OCI-LY7 (cell line): Measurements from ENCODE around the gene GPR153. TPM values are rescaled to one million over a fixed set of nuclear protein-coding genes. Genes with fewer than 3 reads are reported as not detected.

ENCODE experiments used
- BruUV-seq: library from RNA; stranded (reverse); fragments of 400-500 nt; replicated peaks from 2 replicates; lab custom pipeline; 2021; lab: Mats Ljungman, UMichigan
- CTCF ChIA-PET: fragments of 300-600 bp; sonication (Branson Sonifier 250); formaldehyde crosslinking; loops from one replicate; lab custom pipeline; 2022; ENCODE audit warnings: antibody characterized with exemption; ENCODE audit not compliant: unreplicated experiment; lab: Charles Lee
- POLR2A ChIA-PET: fragments of 300-600 bp; sonication (Branson Sonifier 250); formaldehyde crosslinking; loops from one replicate; lab custom pipeline; 2022; ENCODE audit warnings: antibody characterized with exemption; lab: Charles Lee
- DNase-seq: peaks from one replicate; pipeline ENCODE4 v3.0.0-alpha.2; 2015; ENCODE audit warnings: low spot score
- H2AFZ ChIP-seq: fragments of 200-600 bp; sonication (generic), shearing (Covaris generic); 2 replicates; pipeline ENCODE4 v1.6.1; 2014; ENCODE audit warnings: mild to moderate bottlenecking, antibody characterized with exemption, low read length, moderate library complexity
- H3K27ac ChIP-seq: fragments of 200-600 bp; sonication (generic); 2 replicates; pipeline ENCODE4 v1.5.1; 2014; ENCODE audit warnings: mixed run types, low read depth, mild to moderate bottlenecking, moderate library complexity, low read length, inconsistent platforms; ENCODE audit not compliant: poor library complexity, severe bottlenecking
- H3K36me3 ChIP-seq: fragments of 200-600 bp; sonication (generic); 2 replicates; pipeline ENCODE4 v1.6.1; 2014; ENCODE audit warnings: mild to moderate bottlenecking, antibody characterized with exemption, low read length, moderate library complexity, mixed read lengths; ENCODE audit not compliant: insufficient read depth
- H3K4me1 ChIP-seq: fragments of 200-600 bp; sonication (generic); 2 replicates; pipeline ENCODE4 v1.5.1; 2014; ENCODE audit warnings: mild to moderate bottlenecking, low read length; ENCODE audit not compliant: insufficient read depth, poor library complexity, severe bottlenecking
- H3K4me2 ChIP-seq: fragments of 200-600 bp; sonication (generic); 2 replicates; pipeline ENCODE4 v1.6.1; 2014; ENCODE audit warnings: mild to moderate bottlenecking, low read length
- H3K4me3 ChIP-seq: fragments of 200-600 bp; sonication (generic); 2 replicates; pipeline ENCODE4 v1.5.1; 2014; ENCODE audit warnings: mild to moderate bottlenecking, low read depth, low read length; ENCODE audit not compliant: poor library complexity, severe bottlenecking
- H3K79me2 ChIP-seq: fragments of 200-600 bp; sonication (generic); 2 replicates; pipeline ENCODE4 v1.6.1; 2016; ENCODE audit warnings: low read depth, mild to moderate bottlenecking, low read length, moderate library complexity, mixed read lengths; ENCODE audit not compliant: insufficient read depth
- H3K9me2 ChIP-seq: fragments of 200-600 bp; sonication (generic); 2 replicates; pipeline ENCODE4 v1.6.1; 2016; ENCODE audit warnings: mild to moderate bottlenecking, low read length, mixed read lengths; ENCODE audit not compliant: insufficient read depth
- H3K9me3 ChIP-seq: fragments of 200-600 bp; sonication (generic); 2 replicates; pipeline ENCODE4 v1.6.1; 2014; ENCODE audit warnings: mild to moderate bottlenecking, mixed run types, low read length, mixed read lengths
- H4K20me1 ChIP-seq: fragments of 200-600 bp; sonication (generic); 2 replicates; pipeline ENCODE4 v1.6.1; 2014; ENCODE audit warnings: mild to moderate bottlenecking, antibody characterized with exemption, low read length, moderate library complexity, mixed read lengths; ENCODE audit not compliant: insufficient read depth
- EZH2phosphoT487 ChIP-seq: fragments of 200-600 bp; sonication (generic); IDR thresholded peaks from 2 replicates; pipeline ENCODE4 v1.6.1; 2018; ENCODE audit warnings: low read depth, borderline replicate concordance, mild to moderate bottlenecking, mixed run types, antibody characterized with exemption, low read length, moderate library complexity, mixed read lengths
- intact Hi-C: fragments of 100-400 bp; cut with micrococcal nuclease; formaldehyde crosslinking; loops from one replicate; pipeline ENCODE4 v1.10.0; 2022; ENCODE audit not compliant: unreplicated experiment
- total RNA-seq, 2 experiments: library from RNA; depleted of rRNA in 1 of 2; stranded (reverse); fragments of >200 nt in 1 of 2; shearing (Covaris generic) in 1 of 2; gene quantifications; 2 replicates each; pipeline ENCODE4 v1.2.3, GENCODE V29; 2014 to 2022
- TF ChIP-seq, protein P1 (sequence below): fragments of 200-600 bp; sonication (generic); conservative IDR thresholded peaks from 2 replicates; pipeline ENCODE4 v1.5.1; 2014; ENCODE audit warnings: mild to moderate bottlenecking, antibody characterized with exemption, low read length, moderate library complexity, mixed read lengths

Gene GPR153
- total RNA-seq, 2 experiments from 2014 or later = not detected

DNA sequence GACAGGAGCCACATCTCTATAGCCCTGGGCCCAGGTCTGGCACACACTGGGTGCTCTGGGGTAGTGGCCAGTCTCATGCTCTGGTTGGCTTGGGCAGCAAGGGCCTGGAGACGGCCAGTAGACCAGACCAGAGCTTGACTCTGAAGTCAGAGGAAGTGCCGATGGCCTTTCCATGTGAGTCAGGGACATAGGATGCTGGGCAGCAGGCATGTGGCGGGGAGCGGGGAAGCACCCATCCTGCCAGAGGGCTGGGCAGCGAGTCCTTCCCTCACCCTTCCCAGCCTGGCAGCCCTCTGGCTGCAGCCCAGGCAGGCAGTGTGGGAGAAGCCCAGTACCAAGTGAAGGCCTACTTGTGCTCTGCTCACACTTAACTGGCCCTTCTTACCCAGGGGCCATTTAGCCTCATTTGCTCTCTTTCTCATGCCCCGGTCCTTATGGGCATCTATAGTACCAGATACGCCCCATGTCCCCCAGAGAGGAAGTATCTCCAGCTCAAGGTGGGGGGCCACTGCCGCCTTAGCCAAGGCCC lies 3.3 kb downstream of the GPR153 start:
- Histone ChIP-seq H3K9me3 (no peaks in the 10 kb centered on the region), H3K4me2 (no peak overlapping the region), H3K9me2 (no peaks in the 10 kb centered on the region), H4K20me1 (no peaks in the 10 kb centered on the region), H3K36me3 (no peaks in the 10 kb centered on the region), H3K4me3 (no peak overlapping the region), H3K27ac (no peak overlapping the region), H3K4me1 (peaks cover 4% of the 10 kb centered on the region), H3K79me2 (no peaks in the 10 kb centered on the region), H2AFZ (no peak overlapping the region)
- no peak for DNase-seq
- CTCF ChIA-PET = no interaction called here
- POLR2A ChIA-PET = no interaction called here
- intact Hi-C loops = no loop called here
- BruUV-seq = no TSS peak
- TF ChIP-seq EZH2phosphoT487 = no peak
- TF ChIP-seq, protein P1, sequence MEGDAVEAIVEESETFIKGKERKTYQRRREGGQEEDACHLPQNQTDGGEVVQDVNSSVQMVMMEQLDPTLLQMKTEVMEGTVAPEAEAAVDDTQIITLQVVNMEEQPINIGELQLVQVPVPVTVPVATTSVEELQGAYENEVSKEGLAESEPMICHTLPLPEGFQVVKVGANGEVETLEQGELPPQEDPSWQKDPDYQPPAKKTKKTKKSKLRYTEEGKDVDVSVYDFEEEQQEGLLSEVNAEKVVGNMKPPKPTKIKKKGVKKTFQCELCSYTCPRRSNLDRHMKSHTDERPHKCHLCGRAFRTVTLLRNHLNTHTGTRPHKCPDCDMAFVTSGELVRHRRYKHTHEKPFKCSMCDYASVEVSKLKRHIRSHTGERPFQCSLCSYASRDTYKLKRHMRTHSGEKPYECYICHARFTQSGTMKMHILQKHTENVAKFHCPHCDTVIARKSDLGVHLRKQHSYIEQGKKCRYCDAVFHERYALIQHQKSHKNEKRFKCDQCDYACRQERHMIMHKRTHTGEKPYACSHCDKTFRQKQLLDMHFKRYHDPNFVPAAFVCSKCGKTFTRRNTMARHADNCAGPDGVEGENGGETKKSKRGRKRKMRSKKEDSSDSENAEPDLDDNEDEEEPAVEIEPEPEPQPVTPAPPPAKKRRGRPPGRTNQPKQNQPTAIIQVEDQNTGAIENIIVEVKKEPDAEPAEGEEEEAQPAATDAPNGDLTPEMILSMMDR = no peak

DNA sequence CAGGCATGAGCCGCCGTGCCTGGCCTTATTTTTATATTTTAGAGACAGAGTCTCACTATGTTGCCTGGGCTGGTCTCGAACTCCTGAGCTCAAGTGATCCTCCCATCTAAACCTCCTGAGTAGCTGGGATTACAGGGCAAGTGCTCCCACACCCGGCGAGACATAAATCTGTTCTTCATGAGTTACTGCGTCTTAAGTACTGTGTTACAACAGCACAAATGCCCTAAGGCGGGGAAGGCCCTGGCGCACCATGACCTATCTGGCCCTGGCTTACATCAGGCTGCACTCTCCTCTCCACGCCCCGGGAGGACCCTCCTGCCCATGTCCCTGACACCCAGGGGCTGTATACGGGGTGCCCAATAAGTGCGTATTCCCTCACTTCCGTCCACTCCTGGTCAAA lies 4.3 kb downstream of the GPR153 start:
- no TSS peak for BruUV-seq
- CTCF ChIA-PET = interaction anchor here (0.7 kb wide), 1 partner anchor 9 kb away, joined by 3 read pairs; no protein-coding TSS in a partner anchor

DNA sequence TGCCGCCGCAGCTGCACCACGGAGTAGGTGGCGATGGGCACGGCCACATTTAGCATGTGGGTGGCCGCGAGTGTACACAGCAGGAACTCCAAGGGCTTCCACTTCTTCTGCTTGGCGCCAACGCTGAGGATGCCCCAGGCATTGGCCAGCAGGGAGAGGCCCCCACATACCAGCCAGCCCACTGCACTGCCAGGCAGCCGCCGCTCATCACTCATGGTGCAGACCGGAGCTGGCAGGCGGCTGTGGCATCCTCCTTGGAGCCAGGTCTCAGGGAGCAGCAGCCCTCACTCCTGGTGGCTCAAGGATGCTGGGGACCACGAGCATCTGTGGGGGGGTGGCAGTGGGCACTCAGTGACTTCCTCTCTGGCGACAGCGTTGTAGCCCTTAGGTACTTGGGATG lies 6.2 kb downstream of the GPR153 start:
- TF ChIP-seq, protein P1 = no peak
- TF ChIP-seq EZH2phosphoT487 = no peak
- no peak overlapping the region for H3K27ac ChIP-seq
- no peak overlapping the region for H3K4me3 ChIP-seq
- H2AFZ ChIP-seq = no peak overlapping the region
- CTCF ChIA-PET = no interaction called here
- H3K9me3 ChIP-seq = no peaks in the 10 kb centered on the region
- no peak for DNase-seq
- intact Hi-C loops = no loop called here
- BruUV-seq = no TSS peak
- H3K9me2 ChIP-seq = no peaks in the 10 kb centered on the region
- H3K4me2 ChIP-seq = no peak overlapping the region
- H3K36me3 ChIP-seq = no peaks in the 10 kb centered on the region
- H3K79me2 ChIP-seq = no peaks in the 10 kb centered on the region
- H4K20me1 ChIP-seq = no peaks in the 10 kb centered on the region
- POLR2A ChIA-PET = no interaction called here
- H3K4me1 ChIP-seq = no peaks in the 10 kb centered on the region

More for the DNA sequence above, 4.3 kb downstream of the GPR153 start:
- POLR2A ChIA-PET = no interaction called here
- no peak for DNase-seq
- H3K79me2 ChIP-seq = no peaks in the 10 kb centered on the region
- no peak overlapping the region for H3K27ac ChIP-seq
- intact Hi-C loops = no loop called here
- no peak for TF ChIP-seq EZH2phosphoT487
- TF ChIP-seq, protein P1 = no peak
- H2AFZ ChIP-seq = no peak overlapping the region
- no peak overlapping the region for H3K4me3 ChIP-seq
- no peaks in the 10 kb centered on the region for H3K36me3 ChIP-seq
- H4K20me1 ChIP-seq = no peaks in the 10 kb centered on the region
- no peaks in the 10 kb centered on the region for H3K9me2 ChIP-seq
- no peaks in the 10 kb centered on the region for H3K9me3 ChIP-seq
- H3K4me2 ChIP-seq = no peak overlapping the region
- H3K4me1 ChIP-seq = peaks cover 4% of the 10 kb centered on the region
